Measurements from ENCODE around the gene TSPAN5.
"Not testable (repeated sequence)": the region's sequence is repeated elsewhere in the genome, so short reads cannot be mapped to it uniquely, and the experiment has no call there.

The TSPAN5 gene

DNA sequence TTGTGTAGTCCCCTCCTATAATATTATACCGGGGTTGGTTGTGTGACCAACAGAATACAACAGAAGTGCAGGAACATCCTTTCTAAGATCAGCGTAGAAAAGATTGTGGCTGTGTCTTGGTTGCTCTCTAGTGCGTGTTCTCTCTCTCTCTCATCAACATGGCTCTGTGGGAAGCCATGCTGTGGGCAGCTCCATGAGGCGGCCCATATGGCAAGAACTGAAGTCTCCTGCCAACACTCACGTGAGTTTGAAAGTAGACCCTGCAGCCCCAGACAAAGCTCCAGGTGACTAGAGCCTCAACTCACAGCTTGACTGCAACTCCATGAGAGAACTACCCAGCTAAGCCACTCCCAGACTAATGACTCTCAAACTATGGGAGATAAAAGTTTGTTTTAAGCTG lies 118.7 kb downstream of the TSPAN5 start:
- H3K4me3 ChIP-seq (replicated peaks; ENCODE audit: low read depth, low read length), result no peak overlapping the region
- DNase-seq (ENCODE audit: extremely low read depth, low read depth), result no peak
- TF ChIP-seq, protein P1, sequence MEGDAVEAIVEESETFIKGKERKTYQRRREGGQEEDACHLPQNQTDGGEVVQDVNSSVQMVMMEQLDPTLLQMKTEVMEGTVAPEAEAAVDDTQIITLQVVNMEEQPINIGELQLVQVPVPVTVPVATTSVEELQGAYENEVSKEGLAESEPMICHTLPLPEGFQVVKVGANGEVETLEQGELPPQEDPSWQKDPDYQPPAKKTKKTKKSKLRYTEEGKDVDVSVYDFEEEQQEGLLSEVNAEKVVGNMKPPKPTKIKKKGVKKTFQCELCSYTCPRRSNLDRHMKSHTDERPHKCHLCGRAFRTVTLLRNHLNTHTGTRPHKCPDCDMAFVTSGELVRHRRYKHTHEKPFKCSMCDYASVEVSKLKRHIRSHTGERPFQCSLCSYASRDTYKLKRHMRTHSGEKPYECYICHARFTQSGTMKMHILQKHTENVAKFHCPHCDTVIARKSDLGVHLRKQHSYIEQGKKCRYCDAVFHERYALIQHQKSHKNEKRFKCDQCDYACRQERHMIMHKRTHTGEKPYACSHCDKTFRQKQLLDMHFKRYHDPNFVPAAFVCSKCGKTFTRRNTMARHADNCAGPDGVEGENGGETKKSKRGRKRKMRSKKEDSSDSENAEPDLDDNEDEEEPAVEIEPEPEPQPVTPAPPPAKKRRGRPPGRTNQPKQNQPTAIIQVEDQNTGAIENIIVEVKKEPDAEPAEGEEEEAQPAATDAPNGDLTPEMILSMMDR (IDR thresholded peaks at IDR 0.05; ENCODE audit: low read depth, low read length, missing control alignments), result no peak

DNA sequence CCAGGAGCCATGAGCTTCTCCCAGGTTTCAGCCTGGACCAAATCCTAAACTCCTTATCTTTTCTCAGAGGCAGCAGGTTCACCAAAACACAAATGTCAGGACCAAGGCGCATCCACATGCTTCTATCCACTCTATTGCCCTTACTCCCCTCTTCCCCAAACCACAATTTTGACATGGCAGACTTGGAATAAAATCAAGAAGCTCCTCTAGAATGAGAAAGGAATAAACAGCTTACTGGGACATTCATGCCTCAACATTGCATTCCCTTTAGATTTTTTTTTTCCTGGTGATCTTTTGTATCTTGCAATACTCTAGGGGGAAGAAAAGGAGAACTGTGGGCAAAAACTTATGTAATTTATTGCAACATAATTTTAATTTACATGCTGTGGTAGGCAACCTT lies 119.1 kb downstream of the TSPAN5 start:
- TF ChIP-seq, protein P1 (IDR thresholded peaks at IDR 0.05; ENCODE audit: low read depth, low read length, missing control alignments), result no peak
- H3K4me3 ChIP-seq (replicated peaks; ENCODE audit: low read depth, low read length), result no peak overlapping the region
- DNase-seq (ENCODE audit: extremely low read depth, low read depth), result no peak

DNA sequence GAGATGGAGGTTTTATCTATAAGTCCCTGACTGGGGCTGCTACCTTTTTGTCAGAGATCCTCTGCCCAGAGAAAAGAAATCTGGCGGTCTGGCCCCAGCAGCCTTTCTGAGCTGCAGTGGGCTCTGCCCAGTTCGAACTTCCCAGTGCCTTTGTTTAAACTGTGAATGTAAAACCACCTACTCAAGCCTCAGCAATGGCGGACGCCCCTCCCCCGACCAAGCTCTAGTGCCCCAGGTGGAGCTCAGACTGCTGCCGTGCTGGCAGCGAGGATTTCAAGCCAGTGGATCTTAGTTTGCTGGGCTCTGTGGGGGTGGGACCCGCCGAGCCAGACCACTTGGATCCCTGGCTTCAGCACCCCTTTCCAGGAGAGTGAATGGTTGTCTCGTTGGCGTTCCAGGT lies 121.8 kb downstream of the TSPAN5 start:
- DNase-seq (ENCODE audit: extremely low read depth, low read depth), result no peak
- H3K4me3 ChIP-seq (replicated peaks; ENCODE audit: low read depth, low read length), result no peak overlapping the region
- TF ChIP-seq, protein P1 (IDR thresholded peaks at IDR 0.05; ENCODE audit: low read depth, low read length, missing control alignments), result no peak

DNA sequence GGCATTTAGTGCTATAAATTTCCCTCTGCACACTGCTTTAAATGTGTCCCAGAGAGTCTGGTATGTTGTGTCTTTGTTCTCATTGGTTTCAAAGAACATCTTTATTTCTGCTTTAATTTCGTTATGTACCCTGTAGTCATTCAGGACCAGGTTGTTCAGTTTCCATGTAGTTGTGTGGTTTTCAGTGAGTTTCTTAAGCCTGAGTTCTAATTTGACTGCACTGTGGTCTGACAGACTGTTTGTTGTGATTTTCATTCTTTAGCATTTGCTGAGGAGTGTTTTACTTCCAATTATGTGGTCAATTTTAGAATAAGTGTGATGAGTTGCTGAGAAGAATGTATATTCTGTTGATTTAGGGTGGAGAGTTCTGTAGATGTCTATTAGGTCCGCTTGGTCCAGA lies 124.3 kb downstream of the TSPAN5 start:
- not testable (repeated sequence) for DNase-seq (ENCODE audit: extremely low read depth, low read depth)

DNA sequence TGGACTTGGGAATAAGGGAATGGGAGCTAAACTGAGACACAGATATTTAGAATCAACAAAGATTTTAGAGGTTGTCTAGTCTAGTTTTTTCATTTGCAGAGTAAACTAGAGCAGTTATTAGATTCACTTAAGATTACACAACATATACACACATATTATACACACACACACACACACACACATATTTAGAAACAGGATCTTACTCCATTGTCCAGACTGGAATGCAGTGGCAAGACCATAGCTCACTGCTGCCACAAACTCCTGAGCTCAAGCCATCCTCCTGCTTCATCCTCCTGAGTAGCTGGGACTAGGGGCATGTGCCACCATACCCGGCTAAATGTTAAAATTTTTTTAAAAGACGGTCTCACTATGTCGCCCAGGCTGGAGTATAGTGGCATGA lies 127.8 kb downstream of the TSPAN5 start:
- TF ChIP-seq, protein P1 (IDR thresholded peaks at IDR 0.05; ENCODE audit: low read depth, low read length, missing control alignments), result no peak
- H3K4me3 ChIP-seq (replicated peaks; ENCODE audit: low read depth, low read length), result no peak overlapping the region
- DNase-seq (ENCODE audit: extremely low read depth, low read depth), result no peak

More for the DNA sequence above, 124.3 kb downstream of the TSPAN5 start:
- not testable (repeated sequence) for H3K4me3 ChIP-seq (replicated peaks; ENCODE audit: low read depth, low read length)

DNA sequence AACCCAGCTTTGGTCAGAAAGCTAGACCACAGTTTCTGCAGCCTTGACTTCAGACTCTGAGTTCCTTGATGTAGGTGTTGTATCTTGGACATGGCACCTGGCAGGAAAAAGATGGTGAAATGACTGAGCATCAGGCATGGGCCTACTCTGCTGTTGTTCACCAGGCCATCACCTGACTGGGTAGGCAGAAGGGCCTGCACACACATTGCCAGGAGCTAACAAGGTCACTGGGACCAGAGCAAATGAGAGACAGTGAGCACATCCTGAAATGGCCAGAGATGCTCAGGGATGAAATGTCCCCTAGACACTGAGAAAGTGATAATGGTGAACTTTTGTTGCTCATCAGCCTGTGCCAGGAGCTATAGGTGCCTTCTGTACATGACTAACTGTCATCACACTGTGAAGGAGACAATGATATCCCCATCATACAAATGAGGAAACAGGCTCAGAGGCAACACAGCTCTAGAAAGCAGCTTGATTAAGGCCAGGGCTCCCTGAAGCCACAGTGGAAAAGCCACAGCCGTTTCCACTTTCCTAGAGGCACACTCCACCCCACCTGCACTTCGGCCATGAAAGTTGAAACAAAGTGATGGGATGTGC lies 128.3 kb downstream of the TSPAN5 start:
- no peak for DNase-seq (ENCODE audit: extremely low read depth, low read depth)
- TF ChIP-seq, protein P1 (IDR thresholded peaks at IDR 0.05; ENCODE audit: low read depth, low read length, missing control alignments), result no peak
- H3K4me3 ChIP-seq (replicated peaks; ENCODE audit: low read depth, low read length), result no peak overlapping the region

DNA sequence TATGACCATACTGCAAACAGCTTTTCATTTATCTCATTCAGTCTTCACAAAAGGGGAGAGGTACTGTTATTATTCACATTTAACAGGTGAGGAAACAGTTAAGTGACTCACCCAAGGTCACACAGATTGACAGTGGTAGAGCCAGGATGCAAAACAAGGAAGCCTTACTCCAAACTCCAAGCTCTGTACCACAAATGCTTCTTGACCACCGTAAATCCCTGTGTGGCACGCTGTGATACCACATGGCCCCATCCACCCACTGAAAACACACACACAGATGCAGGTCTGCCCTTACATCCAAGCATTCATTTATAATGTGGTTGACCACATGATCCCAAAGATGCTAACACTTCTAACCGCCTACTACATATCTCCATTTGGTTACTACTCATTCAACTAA lies 129.5 kb downstream of the TSPAN5 start:
- no peak overlapping the region for H3K4me3 ChIP-seq (replicated peaks; ENCODE audit: low read depth, low read length)
- no peak for DNase-seq (ENCODE audit: extremely low read depth, low read depth)
- TF ChIP-seq, protein P1 (IDR thresholded peaks at IDR 0.05; ENCODE audit: low read depth, low read length, missing control alignments), result no peak
